ENCODE data around the gene CAT.

Gene CAT

GRCh38 chr11:34438529-34439507 is at the start of gene CAT:
CAT (plus strand) TSS chr11:34438934; CDS start chr11:34439014, 80 bp downstream.
- H3K27me3 ChIP-seq, result no peaks in the 10 kb centered on the region
- H3K27ac ChIP-seq, result peak within 1 kb of the TSS; percentile 47 to 96 (median 90); a peak in 21 of 22 replicates
- H3K9ac ChIP-seq, result peak within 1 kb of the TSS; percentile 78 to 92 (median 89)
- peaks cover 6 to 16% (median 12%) of the 10 kb centered on the region in 11 experiments; a peak in 18 of 22 replicates for H3K9me3 ChIP-seq (replicated peaks in 1 of 11)
- peak within 1 kb of the TSS; percentile 88 to 96 (median 93) for H3K4me2 ChIP-seq
- H4K20me1 ChIP-seq, result peaks cover 0 to 16% (median 0%) of the 10 kb centered on the region in 11 experiments; a peak in 4 of 22 replicates
- H3K36me3 ChIP-seq, result peaks cover 5 to 30% (median 13%) of the 10 kb centered on the region in 11 experiments; a peak in 18 of 22 replicates
- TF ChIP-seq Cebpa-rat (IDR thresholded peaks at IDR 0.05), result peak in 1 of 11 experiments; percentile 61; a peak in 2 of 22 replicates
- H3K4me1 ChIP-seq, result peaks cover 19 to 42% (median 33%) of the 10 kb centered on the region in 10 experiments
- H3K4me3 ChIP-seq, result peak within 1 kb of the TSS; percentile 72 to 89 (median 78)

GRCh38 chr11:34394771-34395300 is 43.9 kb upstream of the CAT start:
- Histone ChIP-seq H3K27me3 (no peaks in the 10 kb centered on the region), H3K4me1 (no peaks in the 10 kb centered on the region), H3K9ac (no peak overlapping the region), H3K9me3 (replicated peaks in 1 of 11) (peaks cover 22 to 35% (median 28%) of the 10 kb centered on the region in 11 experiments), H3K4me2 (no peak overlapping the region), H3K27ac (no peak overlapping the region), H3K4me3 (no peak overlapping the region), H4K20me1 (no peaks in the 10 kb centered on the region), H3K36me3 (no peaks in the 10 kb centered on the region)
- no peak for TF ChIP-seq Cebpa-rat (IDR thresholded peaks at IDR 0.05)

- H4K20me1 ChIP-seq, result no peaks in the 10 kb centered on the region
- no peak overlapping the region for H3K4me2 ChIP-seq
- H3K27ac ChIP-seq, result no peak overlapping the region
- no peaks in the 10 kb centered on the region for H3K27me3 ChIP-seq
- no peaks in the 10 kb centered on the region for H3K36me3 ChIP-seq
- no peak overlapping the region for H3K9ac ChIP-seq
- peaks cover 32 to 46% (median 37%) of the 10 kb centered on the region in 11 experiments for H3K9me3 ChIP-seq (replicated peaks in 1 of 11)
- TF ChIP-seq Cebpa-rat (IDR thresholded peaks at IDR 0.05), result no peak
- no peak overlapping the region for H3K4me3 ChIP-seq
- H3K4me1 ChIP-seq, result no peaks in the 10 kb centered on the region
Observed at GRCh38 chr11:34395916-34396550, 42.7 kb upstream of the CAT start.

GRCh38 chr11:34397120-34397519 is 41.6 kb upstream of the CAT start:
- Histone ChIP-seq H3K36me3 (no peaks in the 10 kb centered on the region), H3K27ac (no peak overlapping the region), H3K4me1 (no peaks in the 10 kb centered on the region), H4K20me1 (no peaks in the 10 kb centered on the region), H3K9ac (no peak overlapping the region), H3K4me3 (no peak overlapping the region), H3K9me3 (replicated peaks in 1 of 11) (peaks cover 32 to 46% (median 37%) of the 10 kb centered on the region in 11 experiments), H3K27me3 (no peaks in the 10 kb centered on the region), H3K4me2 (no peak overlapping the region)
- TF ChIP-seq Cebpa-rat (IDR thresholded peaks at IDR 0.05), result no peak

GRCh38 chr11:34397811-34398210 is 40.9 kb upstream of the CAT start:
- H3K36me3 ChIP-seq, result no peaks in the 10 kb centered on the region
- TF ChIP-seq Cebpa-rat (IDR thresholded peaks at IDR 0.05), result no peak
- H3K9me3 ChIP-seq (replicated peaks in 1 of 11), result peaks cover 28 to 44% (median 35%) of the 10 kb centered on the region in 11 experiments
- H4K20me1 ChIP-seq, result no peaks in the 10 kb centered on the region
- H3K4me3 ChIP-seq, result no peak overlapping the region
- H3K4me1 ChIP-seq, result no peaks in the 10 kb centered on the region
- no peak overlapping the region for H3K4me2 ChIP-seq
- no peak overlapping the region for H3K27ac ChIP-seq
- no peaks in the 10 kb centered on the region for H3K27me3 ChIP-seq
- H3K9ac ChIP-seq, result no peak overlapping the region

GRCh38 chr11:34403431-34403830 is 35.3 kb upstream of the CAT start:
- Histone ChIP-seq H3K4me3 (no peak overlapping the region), H3K9ac (no peak overlapping the region), H3K36me3 (no peaks in the 10 kb centered on the region), H3K4me1 (peaks cover 0 to 20% (median 0%) of the 10 kb centered on the region in 10 experiments; a peak in 6 of 20 replicates), H3K4me2 (no peak overlapping the region), H3K27me3 (no peaks in the 10 kb centered on the region), H3K9me3 (replicated peaks in 1 of 11) (peaks cover 9 to 17% (median 14%) of the 10 kb centered on the region in 11 experiments; a peak in 19 of 22 replicates), H3K27ac (no peak overlapping the region), H4K20me1 (no peaks in the 10 kb centered on the region)
- TF ChIP-seq Cebpa-rat (IDR thresholded peaks at IDR 0.05), result no peak

- no peak overlapping the region for H3K9ac ChIP-seq
- peaks cover 9 to 17% (median 14%) of the 10 kb centered on the region in 11 experiments; a peak in 19 of 22 replicates for H3K9me3 ChIP-seq (replicated peaks in 1 of 11)
- no peak overlapping the region for H3K27ac ChIP-seq
- no peaks in the 10 kb centered on the region for H4K20me1 ChIP-seq
- H3K4me2 ChIP-seq, result peak overlapping the region in 2 of 11 experiments; percentile 44 to 53; a peak in 3 of 22 replicates
- H3K36me3 ChIP-seq, result no peaks in the 10 kb centered on the region
- no peak overlapping the region for H3K4me3 ChIP-seq
- H3K4me1 ChIP-seq, result peaks cover 0 to 20% (median 0%) of the 10 kb centered on the region in 10 experiments; a peak in 6 of 20 replicates
- TF ChIP-seq Cebpa-rat (IDR thresholded peaks at IDR 0.05), result no peak
- H3K27me3 ChIP-seq, result no peaks in the 10 kb centered on the region
Observed at GRCh38 chr11:34404280-34404679, 34.5 kb upstream of the CAT start.

GRCh38 chr11:34405079-34405858 is 33.5 kb upstream of the CAT start:
- Histone ChIP-seq H3K27me3 (no peaks in the 10 kb centered on the region), H3K4me1 (peaks cover 0 to 20% (median 0%) of the 10 kb centered on the region in 10 experiments; a peak in 6 of 20 replicates), H3K9ac (no peak overlapping the region), H3K36me3 (no peaks in the 10 kb centered on the region), H4K20me1 (no peaks in the 10 kb centered on the region), H3K4me2 (peak overlapping the region in 3 of 11 experiments; percentile 44 to 53 (median 50); a peak in 6 of 22 replicates), H3K9me3 (replicated peaks in 1 of 11) (peaks cover 2 to 10% (median 6%) of the 10 kb centered on the region in 11 experiments; a peak in 18 of 22 replicates), H3K27ac (no peak overlapping the region), H3K4me3 (no peak overlapping the region)
- TF ChIP-seq Cebpa-rat (IDR thresholded peaks at IDR 0.05), result no peak
